Glutamatergic neuron (in vitro differentiated cells): ENCODE results near the gene CNST. TPM values are rescaled to one million over a fixed set of nuclear protein-coding genes. Genes with fewer than 3 reads are reported as not detected.
"Not testable (repeated sequence)": the region's sequence is repeated elsewhere in the genome, so short reads cannot be mapped to it uniquely, and the experiment has no call there.

ENCODE experiments used
- DNase-seq: peaks from one replicate; pipeline ENCODE4 v3.0.0; 2022
- H3K27ac Mint-ChIP-seq: one replicate; pipeline ENCODE4 v1.8.0; 2020; ENCODE audit warnings: mild to moderate bottlenecking, mixed read lengths, inconsistent platforms; ENCODE audit not compliant: unreplicated experiment
- H3K27me3 Mint-ChIP-seq: one replicate; pipeline ENCODE4 v1.8.0; 2020; ENCODE audit warnings: mild to moderate bottlenecking, moderate library complexity, mixed read lengths, inconsistent platforms; ENCODE audit not compliant: unreplicated experiment
- H3K36me3 Mint-ChIP-seq: one replicate; pipeline ENCODE4 v1.8.0; 2020; ENCODE audit warnings: mild to moderate bottlenecking, mixed read lengths, inconsistent platforms; ENCODE audit not compliant: unreplicated experiment
- H3K4me1 Mint-ChIP-seq: one replicate; pipeline ENCODE4 v1.8.0; 2020; ENCODE audit warnings: mild to moderate bottlenecking, low read depth, mixed read lengths, inconsistent platforms; ENCODE audit not compliant: unreplicated experiment
- H3K4me3 Mint-ChIP-seq: one replicate; pipeline ENCODE4 v1.8.0; 2020; ENCODE audit warnings: mild to moderate bottlenecking, mixed read lengths, inconsistent platforms; ENCODE audit not compliant: unreplicated experiment
- H3K9me3 Mint-ChIP-seq: one replicate; pipeline ENCODE4 v1.8.0; 2020; ENCODE audit warnings: mild to moderate bottlenecking, moderate library complexity, mixed read lengths, inconsistent platforms; ENCODE audit not compliant: unreplicated experiment
- CTCF ChIP-seq: fragments of 200-600 bp; sonication (generic); IDR thresholded peaks from one replicate; pipeline ENCODE4 v1.5.0; 2021; ENCODE audit not compliant: partially characterized antibody, unreplicated experiment
- total RNA-seq: library from RNA; stranded (reverse); fragmentation: NEBNext Ultra II Directional; extraction: Animal tissue kit (Norgen Biotek cat#: 25700); gene quantifications from one replicate; pipeline ENCODE4 v1.2.1, GENCODE V29; 2021; ENCODE audit not compliant: unreplicated experiment

CNST gene
- total RNA-seq, 1 donor from 2014 or later: 87.2 TPM

- no peaks in the 10 kb centered on the region for H3K9me3 Mint-ChIP-seq
- DNase-seq: no peak
- H3K27ac Mint-ChIP-seq: no peak overlapping the region
- H3K4me3 Mint-ChIP-seq: no peak overlapping the region
- no peaks in the 10 kb centered on the region for H3K4me1 Mint-ChIP-seq
- H3K27me3 Mint-ChIP-seq: no peaks in the 10 kb centered on the region
- TF ChIP-seq CTCF: no peak
- no peaks in the 10 kb centered on the region for H3K36me3 Mint-ChIP-seq
Observed at GRCh38 chr1:246552110-246552509, 14.1 kb upstream of the CNST start.

GRCh38 chr1:246554201-246554600, 12.1 kb upstream of the CNST start:
- Mint-ChIP-seq H3K36me3 (no peaks in the 10 kb centered on the region), H3K27ac (no peak overlapping the region), H3K9me3 (no peaks in the 10 kb centered on the region), H3K4me3 (no peak overlapping the region), H3K4me1 (no peaks in the 10 kb centered on the region), H3K27me3 (no peaks in the 10 kb centered on the region)
- DNase-seq: no peak
- TF ChIP-seq CTCF: no peak

DNA sequence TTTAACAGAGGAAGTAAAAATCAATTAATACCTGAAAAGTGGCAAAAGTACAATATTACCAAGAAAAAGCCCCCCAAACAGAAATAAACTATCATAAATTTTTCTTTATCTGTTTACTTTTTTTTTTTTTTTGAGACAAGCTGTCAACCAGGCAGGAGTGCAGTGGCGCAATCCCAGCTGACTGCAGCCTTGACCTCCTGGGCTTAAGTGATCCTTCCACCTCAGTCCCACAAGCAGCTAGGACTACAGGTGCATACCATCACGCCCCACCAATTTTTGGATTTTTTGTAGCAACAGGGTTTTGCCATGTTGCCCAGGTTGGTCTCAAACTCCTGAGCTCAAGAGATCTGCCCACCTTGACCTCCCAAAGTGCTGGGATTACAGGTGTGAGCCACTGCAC, 8.2 kb upstream of the CNST start:
- H3K36me3 Mint-ChIP-seq: no peaks in the 10 kb centered on the region
- no peak overlapping the region for H3K27ac Mint-ChIP-seq
- TF ChIP-seq CTCF: no peak
- H3K9me3 Mint-ChIP-seq: no peaks in the 10 kb centered on the region
- H3K27me3 Mint-ChIP-seq: no peaks in the 10 kb centered on the region
- no peaks in the 10 kb centered on the region for H3K4me1 Mint-ChIP-seq
- no peak overlapping the region for H3K4me3 Mint-ChIP-seq
- no peak for DNase-seq

DNA sequence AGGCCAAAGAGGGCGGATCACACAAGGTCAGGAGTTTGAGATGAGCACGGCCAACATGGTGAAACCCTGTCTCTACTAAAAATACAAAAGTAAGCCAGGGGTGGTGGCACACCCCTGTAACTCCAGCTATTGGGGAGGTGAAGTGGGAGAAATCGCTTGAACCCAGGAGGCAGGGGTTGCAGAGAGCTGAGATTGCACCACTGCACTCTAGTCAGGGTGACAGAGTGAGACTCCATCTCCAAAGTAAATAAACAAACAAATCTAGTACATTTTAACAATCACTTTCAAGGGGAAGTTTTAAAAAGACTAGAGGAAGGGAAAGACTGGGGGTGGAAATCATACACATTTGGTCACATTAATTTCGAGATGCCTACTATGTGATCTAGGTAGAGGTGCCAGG, 6.9 kb upstream of the CNST start:
- H3K9me3 Mint-ChIP-seq: no peaks in the 10 kb centered on the region
- H3K27me3 Mint-ChIP-seq: peaks cover 2% of the 10 kb centered on the region
- TF ChIP-seq CTCF: no peak
- no peak for DNase-seq
- H3K4me3 Mint-ChIP-seq: no peak overlapping the region
- no peaks in the 10 kb centered on the region for H3K36me3 Mint-ChIP-seq
- H3K27ac Mint-ChIP-seq: no peak overlapping the region
- H3K4me1 Mint-ChIP-seq: no peaks in the 10 kb centered on the region

DNA sequence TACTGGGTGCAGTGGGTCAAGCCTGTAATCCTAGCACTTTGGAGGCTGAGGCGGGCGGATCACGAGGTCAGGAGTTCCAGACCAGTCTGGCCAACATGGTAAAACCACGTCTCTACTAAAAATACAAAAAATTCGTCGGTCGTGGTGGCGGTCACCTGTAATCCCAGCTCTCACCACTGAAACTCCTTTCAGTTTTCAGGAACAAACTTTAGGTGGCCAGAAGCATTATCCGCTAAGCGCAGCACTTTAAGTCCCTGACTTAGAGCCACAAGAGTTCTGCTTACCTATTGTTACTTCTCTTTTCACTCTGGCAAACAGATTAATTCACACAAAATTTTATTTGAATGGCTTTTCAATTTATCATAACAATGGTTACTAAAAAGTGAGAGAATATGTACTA, 5.4 kb upstream of the CNST start:
- H3K4me1 Mint-ChIP-seq, H3K27ac Mint-ChIP-seq, H3K9me3 Mint-ChIP-seq, H3K27me3 Mint-ChIP-seq, H3K36me3 Mint-ChIP-seq, DNase-seq, H3K4me3 Mint-ChIP-seq: not testable (repeated sequence)
